Hepatocyte (in vitro differentiated cells): Measurements from ENCODE around the gene RANGAP1. TPM values are rescaled to one million over a fixed set of nuclear protein-coding genes. Genes with fewer than 3 reads are reported as not detected.
A peak's percentile ranks its signal among the peaks of the same experiment; 100 is the strongest.

Experiments used
- DNase-seq: peaks from one replicate; pipeline ENCODE4 v3.0.0-alpha.2; 2016; ENCODE audit warnings: low spot score
- H2AFZ ChIP-seq: fragments of 200-600 bp; sonication (generic); 2 replicates; pipeline ENCODE4 v1.6.0; 2016; ENCODE audit warnings: antibody characterized with exemption, mild to moderate bottlenecking
- H3K27ac ChIP-seq: fragments of 200-600 bp; sonication (generic); 2 replicates; pipeline ENCODE4 v1.5.1; 2016; ENCODE audit warnings: mild to moderate bottlenecking
- H3K27me3 ChIP-seq: fragments of 200-600 bp; sonication (generic); 2 replicates; pipeline ENCODE4 v1.6.1; 2016
- H3K36me3 ChIP-seq: fragments of 200-600 bp; sonication (generic); replicated peaks from 2 replicates; pipeline ENCODE4 v1.5.1; 2016; ENCODE audit warnings: low read depth; ENCODE audit not compliant: insufficient read depth
- H3K4me1 ChIP-seq: fragments of 200-600 bp; sonication (generic); 2 replicates; pipeline ENCODE4 v1.5.1; 2016; ENCODE audit warnings: mild to moderate bottlenecking, moderate library complexity; ENCODE audit not compliant: insufficient read depth
- H3K4me2 ChIP-seq: fragments of 200-600 bp; sonication (generic); 2 replicates; pipeline ENCODE4 v1.6.0; 2016
- H3K4me3 ChIP-seq: fragments of 200-600 bp; sonication (generic); 2 replicates; pipeline ENCODE4 v1.5.1; 2016; ENCODE audit warnings: mild to moderate bottlenecking
- H3K79me2 ChIP-seq: fragments of 200-600 bp; sonication (generic); 2 replicates; pipeline ENCODE4 v1.6.0; 2017; ENCODE audit warnings: mild to moderate bottlenecking
- H3K9me2 ChIP-seq: fragments of 200-600 bp; sonication (generic); replicated peaks from 2 replicates; pipeline ENCODE4 v1.6.0; 2017; ENCODE audit warnings: mild to moderate bottlenecking; ENCODE audit not compliant: insufficient read depth
- H3K9me3 ChIP-seq: fragments of 200-600 bp; sonication (generic); 2 replicates; pipeline ENCODE4 v1.5.1; 2016; ENCODE audit warnings: low read depth, mild to moderate bottlenecking
- H4K20me1 ChIP-seq: fragments of 200-600 bp; sonication (generic); 2 replicates; pipeline ENCODE4 v1.6.0; 2016; ENCODE audit warnings: mild to moderate bottlenecking; ENCODE audit not compliant: insufficient read depth, poor library complexity, severe bottlenecking
- EZH2 ChIP-seq: fragments of 200-600 bp; sonication (generic); IDR thresholded peaks from 2 replicates; pipeline ENCODE4 v1.6.1; 2016; ENCODE audit warnings: antibody characterized with exemption, mild to moderate bottlenecking, borderline replicate concordance
- EZH2phosphoT487 ChIP-seq: fragments of 200-600 bp; sonication (generic); IDR thresholded peaks from one replicate; pipeline ENCODE4 v1.6.1; 2018; ENCODE audit warnings: antibody characterized with exemption, mild to moderate bottlenecking, low read depth, moderate library complexity; ENCODE audit not compliant: unreplicated experiment, severe bottlenecking
- WGBS: methylation state at CpG from one replicate; pipeline ENCODE4 v1.1.6; 2016; ENCODE audit warnings: low lambda C conversion rate; ENCODE audit errors: missing lambda C conversion rate; 5-methylcytosine and 5-hydroxymethylcytosine counted together
- polyA plus RNA-seq: library from polyadenylated mRNA; unstranded; fragments of >200 nt; fragmentation: Nextera tagmentation; extraction: Ambion mirVana; gene quantifications from 2 replicates; pipeline ENCODE4 v1.2.1, GENCODE V29; 2016
- total RNA-seq: library from RNA; depleted of rRNA; stranded (reverse); fragments of >200 nt; gene quantifications from 2 replicates; pipeline ENCODE4 v1.2.3, GENCODE V29; 2014
- TF ChIP-seq, protein P1 (sequence below): fragments of 200-600 bp; sonication (generic); IDR thresholded peaks from 2 replicates; pipeline ENCODE4 v1.5.1; 2016; ENCODE audit warnings: antibody characterized with exemption, mild to moderate bottlenecking; ENCODE audit not compliant: poor library complexity

Gene RANGAP1
- total and polyA plus RNA-seq, 2 experiments from 2014 or later: 35.2 to 38.1 TPM

DNA sequence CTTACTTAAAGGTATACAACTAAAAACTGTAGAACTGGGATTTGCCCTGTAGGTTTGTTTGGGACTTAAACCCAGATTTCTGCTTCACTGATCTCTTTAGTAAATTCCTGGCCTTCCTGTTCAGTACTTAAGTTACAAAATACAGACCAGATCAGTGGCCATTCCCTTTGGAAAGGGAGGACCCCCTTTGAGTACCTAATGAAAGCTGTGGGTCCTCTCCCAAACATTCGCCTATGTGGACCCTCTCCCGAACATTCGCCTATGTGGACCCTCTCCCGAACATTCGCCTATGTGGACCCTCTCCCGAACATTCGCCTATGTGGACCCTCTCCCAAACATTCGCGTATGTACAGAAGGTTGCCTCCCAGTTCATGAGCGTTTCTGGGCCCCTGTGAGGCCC lies 70.6 kb downstream of the RANGAP1 start:
- Histone ChIP-seq H3K79me2 (no peaks in the 10 kb centered on the region), H3K36me3 (no peaks in the 10 kb centered on the region)
- TF ChIP-seq, protein P1, sequence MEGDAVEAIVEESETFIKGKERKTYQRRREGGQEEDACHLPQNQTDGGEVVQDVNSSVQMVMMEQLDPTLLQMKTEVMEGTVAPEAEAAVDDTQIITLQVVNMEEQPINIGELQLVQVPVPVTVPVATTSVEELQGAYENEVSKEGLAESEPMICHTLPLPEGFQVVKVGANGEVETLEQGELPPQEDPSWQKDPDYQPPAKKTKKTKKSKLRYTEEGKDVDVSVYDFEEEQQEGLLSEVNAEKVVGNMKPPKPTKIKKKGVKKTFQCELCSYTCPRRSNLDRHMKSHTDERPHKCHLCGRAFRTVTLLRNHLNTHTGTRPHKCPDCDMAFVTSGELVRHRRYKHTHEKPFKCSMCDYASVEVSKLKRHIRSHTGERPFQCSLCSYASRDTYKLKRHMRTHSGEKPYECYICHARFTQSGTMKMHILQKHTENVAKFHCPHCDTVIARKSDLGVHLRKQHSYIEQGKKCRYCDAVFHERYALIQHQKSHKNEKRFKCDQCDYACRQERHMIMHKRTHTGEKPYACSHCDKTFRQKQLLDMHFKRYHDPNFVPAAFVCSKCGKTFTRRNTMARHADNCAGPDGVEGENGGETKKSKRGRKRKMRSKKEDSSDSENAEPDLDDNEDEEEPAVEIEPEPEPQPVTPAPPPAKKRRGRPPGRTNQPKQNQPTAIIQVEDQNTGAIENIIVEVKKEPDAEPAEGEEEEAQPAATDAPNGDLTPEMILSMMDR: no peak
- TF ChIP-seq EZH2phosphoT487 (no peak), EZH2 (no peak)

DNA sequence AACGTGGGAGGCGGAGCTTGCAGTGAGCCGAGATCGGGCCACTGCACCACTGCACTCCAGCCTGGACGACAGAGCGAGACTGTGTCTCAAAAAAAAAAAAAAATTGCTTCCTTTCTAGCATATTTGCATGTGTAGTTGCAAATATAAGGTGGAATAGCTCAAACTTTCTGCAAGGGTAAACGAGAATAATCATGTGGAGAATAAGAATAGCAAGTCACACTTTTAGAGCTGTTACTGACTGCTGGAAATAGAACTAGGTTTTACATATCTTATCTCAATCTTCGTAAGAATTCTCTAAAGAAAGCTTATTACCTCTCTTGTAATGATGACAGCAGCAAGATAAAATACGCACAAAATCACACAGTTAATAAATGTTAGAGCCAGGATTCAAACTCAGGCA lies 79.3 kb downstream of the RANGAP1 start:
- Histone ChIP-seq H3K27me3 (no peaks in the 10 kb centered on the region), H3K4me3 (no peak overlapping the region), H3K4me2 (no peak overlapping the region), H3K27ac (no peak overlapping the region), H3K79me2 (peaks cover 23% of the 10 kb centered on the region), H4K20me1 (no peaks in the 10 kb centered on the region), H3K4me1 (peaks cover 4% of the 10 kb centered on the region), H3K9me2 (no peaks in the 10 kb centered on the region), H2AFZ (no peak overlapping the region), H3K9me3 (no peaks in the 10 kb centered on the region), H3K36me3 (no peaks in the 10 kb centered on the region)
- no peak for TF ChIP-seq EZH2
- 88% methylated on average over 9 of the region's 9 CpGs for WGBS
- DNase-seq: no peak

More for the DNA sequence above, 70.6 kb downstream of the RANGAP1 start:
- H3K4me2 ChIP-seq: no peak overlapping the region
- no peak overlapping the region for H3K4me3 ChIP-seq
- H3K9me2 ChIP-seq: no peaks in the 10 kb centered on the region
- H4K20me1 ChIP-seq: no peaks in the 10 kb centered on the region
- no peaks in the 10 kb centered on the region for H3K27me3 ChIP-seq
- H3K9me3 ChIP-seq: no peaks in the 10 kb centered on the region
- no peak overlapping the region for H3K27ac ChIP-seq
- WGBS: 99% methylated on average over 10 of the region's 10 CpGs
- H3K4me1 ChIP-seq: peaks cover 3% of the 10 kb centered on the region
- no peak overlapping the region for H2AFZ ChIP-seq
- no peak for DNase-seq

DNA sequence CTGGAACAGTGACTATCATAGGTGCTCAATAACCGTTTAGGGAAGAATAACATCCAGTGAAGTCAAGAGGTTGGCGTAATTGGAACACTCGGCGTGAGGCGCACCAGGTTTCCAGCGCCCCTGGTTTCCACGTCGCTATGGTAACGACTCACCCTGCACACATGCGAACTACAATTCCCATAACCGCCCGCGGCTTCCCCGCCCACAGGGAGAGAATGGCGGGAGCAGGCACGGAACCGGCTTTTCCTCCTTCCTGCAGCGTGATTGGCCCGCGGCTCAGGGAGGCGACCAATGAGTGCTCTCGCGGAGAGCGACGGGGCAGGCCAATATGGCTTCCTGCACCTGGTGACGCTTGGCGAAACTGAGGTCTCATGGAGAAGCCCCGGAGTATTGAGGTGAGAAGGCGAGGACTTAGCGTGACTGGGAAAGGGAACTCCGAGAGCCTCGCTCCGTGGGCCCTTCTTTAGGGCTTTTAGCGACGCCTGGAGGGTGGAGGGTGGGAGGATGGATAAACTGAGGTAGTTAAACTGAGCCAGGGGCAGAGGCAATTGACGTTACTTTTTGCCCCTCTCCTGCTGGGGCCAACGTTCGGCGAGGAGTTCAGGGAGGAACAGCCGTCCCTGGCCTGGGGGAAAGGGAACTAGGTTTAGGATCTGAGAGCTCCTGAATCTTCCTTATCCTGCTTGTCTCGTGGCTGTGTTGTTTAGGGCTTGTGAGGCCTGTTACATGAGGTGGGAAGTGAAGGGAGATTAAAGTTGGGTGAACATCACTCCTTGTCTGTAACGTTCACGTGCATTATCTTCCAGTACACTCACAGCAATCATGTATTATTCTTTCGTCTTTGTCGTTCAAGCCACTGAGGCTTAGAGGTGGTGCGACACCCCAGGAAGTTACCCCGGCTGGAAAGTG lies 80.7 kb downstream of the RANGAP1 start, which contains the start of gene L3MBTL2:
L3MBTL2 (plus strand) TSS at position 321 of the 909 bp plus-strand sequence; CDS start at position 372, 51 bp downstream.
- WGBS: 3% methylated on average over 47 of the region's 47 CpGs
- DNase-seq: peak; percentile 98
- TF ChIP-seq, protein P1: no peak
- TF ChIP-seq EZH2phosphoT487 (no peak), EZH2 (no peak)
- Histone ChIP-seq H2AFZ (peak within 1 kb of the TSS; percentile 49), H3K27ac (peak within 1 kb of the TSS; percentile 84), H3K4me3 (peak within 1 kb of the TSS; percentile 62), H3K4me1 (peaks cover 4% of the 10 kb centered on the region), H3K9me3 (no peaks in the 10 kb centered on the region), H4K20me1 (no peaks in the 10 kb centered on the region), H3K79me2 (peaks cover 23% of the 10 kb centered on the region), H3K36me3 (no peaks in the 10 kb centered on the region), H3K4me2 (peak within 1 kb of the TSS; percentile 75), H3K27me3 (no peaks in the 10 kb centered on the region), H3K9me2 (no peaks in the 10 kb centered on the region)

DNA sequence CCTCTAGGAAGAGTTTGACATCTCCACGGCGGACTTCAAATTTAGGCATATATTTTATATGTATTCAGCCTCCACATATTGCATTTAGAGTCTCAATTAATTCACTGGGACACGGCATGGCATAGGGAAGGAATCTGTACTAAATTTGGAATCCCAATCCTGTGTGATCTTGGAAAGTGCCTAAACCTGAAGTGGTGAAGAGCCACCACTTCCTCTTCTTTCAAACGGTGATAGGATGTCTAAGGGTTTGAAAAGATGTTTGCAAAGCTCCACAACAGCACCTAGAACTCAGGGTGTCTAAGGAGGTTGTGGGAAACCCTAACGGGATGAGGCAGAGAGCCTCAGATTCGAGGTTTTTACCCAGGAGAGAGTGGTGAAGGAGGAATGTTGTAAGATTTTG lies 81.9 kb downstream of the RANGAP1 start:
- no peak for DNase-seq
- no peak overlapping the region for H3K4me2 ChIP-seq

More for the DNA sequence above, 81.9 kb downstream of the RANGAP1 start:
- H3K36me3 ChIP-seq: no peaks in the 10 kb centered on the region
- H4K20me1 ChIP-seq: no peaks in the 10 kb centered on the region
- no peaks in the 10 kb centered on the region for H3K9me3 ChIP-seq
- no peaks in the 10 kb centered on the region for H3K9me2 ChIP-seq
- H3K4me1 ChIP-seq: peaks cover 4% of the 10 kb centered on the region
- 79% methylated on average over 6 of the region's 6 CpGs for WGBS
- TF ChIP-seq EZH2 (no peak), EZH2phosphoT487 (no peak)
- TF ChIP-seq, protein P1: no peak
- H3K79me2 ChIP-seq: peaks cover 23% of the 10 kb centered on the region
- peaks cover 3% of the 10 kb centered on the region for H3K27me3 ChIP-seq
- H3K27ac ChIP-seq: no peak overlapping the region
- no peak overlapping the region for H2AFZ ChIP-seq
- H3K4me3 ChIP-seq: no peak overlapping the region
